Measurements from ENCODE around the gene ATP13A3.

DNA sequence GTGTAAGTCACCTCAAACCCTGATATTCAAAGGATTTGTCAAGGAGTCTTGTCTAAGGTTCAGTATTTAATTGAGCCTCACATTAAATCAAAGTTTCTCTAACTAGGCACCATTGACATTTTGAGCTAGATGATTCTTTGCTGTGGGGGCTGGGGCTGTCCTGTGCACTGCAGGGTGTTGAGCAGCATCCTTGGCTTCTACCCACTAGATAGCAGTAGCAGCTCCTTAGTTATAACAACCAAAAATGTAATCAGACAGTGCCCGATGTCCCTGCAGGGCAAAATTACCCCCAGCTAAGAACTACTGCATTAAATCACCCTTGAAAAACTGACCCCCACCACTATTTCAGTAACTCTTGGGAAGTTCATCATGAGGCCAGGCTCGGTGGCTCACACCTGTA lies 17.3 kb upstream of the ATP13A3 start:
- TF ChIP-seq, protein P1, sequence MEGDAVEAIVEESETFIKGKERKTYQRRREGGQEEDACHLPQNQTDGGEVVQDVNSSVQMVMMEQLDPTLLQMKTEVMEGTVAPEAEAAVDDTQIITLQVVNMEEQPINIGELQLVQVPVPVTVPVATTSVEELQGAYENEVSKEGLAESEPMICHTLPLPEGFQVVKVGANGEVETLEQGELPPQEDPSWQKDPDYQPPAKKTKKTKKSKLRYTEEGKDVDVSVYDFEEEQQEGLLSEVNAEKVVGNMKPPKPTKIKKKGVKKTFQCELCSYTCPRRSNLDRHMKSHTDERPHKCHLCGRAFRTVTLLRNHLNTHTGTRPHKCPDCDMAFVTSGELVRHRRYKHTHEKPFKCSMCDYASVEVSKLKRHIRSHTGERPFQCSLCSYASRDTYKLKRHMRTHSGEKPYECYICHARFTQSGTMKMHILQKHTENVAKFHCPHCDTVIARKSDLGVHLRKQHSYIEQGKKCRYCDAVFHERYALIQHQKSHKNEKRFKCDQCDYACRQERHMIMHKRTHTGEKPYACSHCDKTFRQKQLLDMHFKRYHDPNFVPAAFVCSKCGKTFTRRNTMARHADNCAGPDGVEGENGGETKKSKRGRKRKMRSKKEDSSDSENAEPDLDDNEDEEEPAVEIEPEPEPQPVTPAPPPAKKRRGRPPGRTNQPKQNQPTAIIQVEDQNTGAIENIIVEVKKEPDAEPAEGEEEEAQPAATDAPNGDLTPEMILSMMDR (conservative IDR thresholded peaks at IDR 0.05 in 1 of 2, IDR thresholded peaks at IDR 0.05 in 1 of 2; ENCODE audit: low read depth in 1 of 2, low read length in 2 of 2), result no peak
- TF ChIP-seq EZH2 (IDR thresholded peaks at IDR 0.05; ENCODE audit: low read length, missing control alignments), result no peak
